Smooth muscle cell (in vitro differentiated cells): ENCODE data around the gene TBC1D1. TPM values are rescaled to one million over a fixed set of nuclear protein-coding genes. Genes with fewer than 3 reads are reported as not detected.

ENCODE experiments used
- DNase-seq: peaks from one replicate; lab custom pipeline; 2025; ENCODE audit not compliant: unreplicated experiment; lab: John Stamatoyannopoulos, UW
- H2AFZ ChIP-seq: fragments of 200-600 bp; sonication (generic); 2 replicates; pipeline ENCODE4 v1.6.0; 2016; ENCODE audit warnings: antibody characterized with exemption, low read depth, mild to moderate bottlenecking
- H3F3A ChIP-seq: fragments of 200-600 bp; sonication (generic); 2 replicates; pipeline ENCODE4 v1.6.0; 2017; ENCODE audit warnings: antibody characterized with exemption, low read depth
- H3K27ac ChIP-seq: fragments of 200-600 bp; sonication (generic); 2 replicates; pipeline ENCODE4 v1.5.1; 2016; ENCODE audit warnings: low read depth, mild to moderate bottlenecking
- H3K27me3 ChIP-seq: fragments of 200-600 bp; sonication (generic); 2 replicates; pipeline ENCODE4 v1.6.1; 2016; ENCODE audit warnings: low read depth, mild to moderate bottlenecking
- H3K36me3 ChIP-seq: fragments of 200-600 bp; sonication (generic); 2 replicates; pipeline ENCODE4 v1.5.1; 2016; ENCODE audit warnings: low read depth
- H3K4me1 ChIP-seq: fragments of 200-600 bp; sonication (generic); 2 replicates; pipeline ENCODE4 v1.5.1; 2016; ENCODE audit warnings: low read depth
- H3K4me2 ChIP-seq: fragments of 200-600 bp; sonication (generic); 2 replicates; pipeline ENCODE4 v1.6.0; 2016; ENCODE audit warnings: mild to moderate bottlenecking
- H3K4me3 ChIP-seq: fragments of 200-600 bp; sonication (generic); 2 replicates; pipeline ENCODE4 v1.5.1; 2016; ENCODE audit warnings: mild to moderate bottlenecking
- H3K79me2 ChIP-seq: fragments of 200-600 bp; sonication (generic); 2 replicates; pipeline ENCODE4 v1.6.0; 2016; ENCODE audit warnings: low read depth, mild to moderate bottlenecking
- H3K9ac ChIP-seq: fragments of 200-600 bp; sonication (generic); 2 replicates; pipeline ENCODE4 v1.6.0; 2016; ENCODE audit warnings: low read depth
- H3K9me3 ChIP-seq: fragments of 200-600 bp; sonication (generic); replicated peaks from 2 replicates; pipeline ENCODE4 v1.5.1; 2016; ENCODE audit warnings: low read depth
- H4K20me1 ChIP-seq: fragments of 200-600 bp; sonication (generic); 2 replicates; pipeline ENCODE4 v1.6.0; 2016; ENCODE audit warnings: low read depth
- WGBS: methylation state at CpG from one replicate; pipeline ENCODE4 v1.1.7; 2016; ENCODE audit warnings: low lambda C conversion rate; 5-methylcytosine and 5-hydroxymethylcytosine counted together
- polyA plus RNA-seq: library from polyadenylated mRNA; unstranded; fragments of >200 nt; fragmentation: Nextera tagmentation; extraction: Ambion mirVana; gene quantifications from 2 replicates; pipeline ENCODE4 v1.2.1, GENCODE V29; 2016
- total RNA-seq: library from RNA; depleted of rRNA; stranded (reverse); fragments of >200 nt; gene quantifications from 2 replicates; pipeline ENCODE4 v1.2.3, GENCODE V29; 2014
- TF ChIP-seq, protein P1 (sequence below): fragments of 200-600 bp; sonication (generic); IDR thresholded peaks from 2 replicates; pipeline ENCODE4 v1.5.1; 2017; ENCODE audit warnings: borderline replicate concordance, mild to moderate bottlenecking, antibody characterized with exemption; ENCODE audit not compliant: insufficient read depth, poor library complexity, severe bottlenecking

Gene TBC1D1
- total and polyA plus RNA-seq, 2 experiments from 2014 or later = 81.5 to 117 TPM

DNA sequence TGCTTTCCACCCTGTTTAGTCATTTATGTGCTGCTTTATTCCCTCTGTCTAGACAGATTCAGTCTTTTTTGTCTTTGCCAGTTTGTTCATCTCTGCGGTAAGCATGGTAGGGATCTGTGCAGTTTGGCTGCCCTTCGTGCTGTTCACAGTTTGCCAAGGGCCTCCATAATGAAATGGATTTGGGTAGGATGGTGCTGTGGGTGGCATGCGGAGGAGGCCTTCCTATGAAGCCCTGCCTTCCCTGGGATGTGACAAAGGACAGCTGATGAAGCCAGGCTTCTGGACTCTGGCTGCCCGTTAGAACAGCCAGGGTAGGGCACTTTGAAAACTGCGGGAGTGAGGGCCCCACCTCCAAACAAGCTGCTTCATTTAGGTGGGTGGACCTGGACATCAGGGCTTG is 116.8 kb downstream of the TBC1D1 start:
- H3K27ac ChIP-seq = no peak overlapping the region
- no peak overlapping the region for H2AFZ ChIP-seq
- H3K79me2 ChIP-seq = peaks cover 54% of the 10 kb centered on the region
- 73% methylated on average over 5 of the region's 5 CpGs for WGBS
- no peak for DNase-seq
- no peaks in the 10 kb centered on the region for H3K36me3 ChIP-seq
- peaks cover 24% of the 10 kb centered on the region for H3K4me1 ChIP-seq
- no peak overlapping the region for H3K4me2 ChIP-seq
- no peak overlapping the region for H3K4me3 ChIP-seq
- H3F3A ChIP-seq = peaks cover 5% of the 10 kb centered on the region
- H4K20me1 ChIP-seq = peaks cover 94% of the 10 kb centered on the region
- H3K9ac ChIP-seq = no peak overlapping the region
- no peaks in the 10 kb centered on the region for H3K27me3 ChIP-seq
- no peaks in the 10 kb centered on the region for H3K9me3 ChIP-seq
- TF ChIP-seq, protein P1, sequence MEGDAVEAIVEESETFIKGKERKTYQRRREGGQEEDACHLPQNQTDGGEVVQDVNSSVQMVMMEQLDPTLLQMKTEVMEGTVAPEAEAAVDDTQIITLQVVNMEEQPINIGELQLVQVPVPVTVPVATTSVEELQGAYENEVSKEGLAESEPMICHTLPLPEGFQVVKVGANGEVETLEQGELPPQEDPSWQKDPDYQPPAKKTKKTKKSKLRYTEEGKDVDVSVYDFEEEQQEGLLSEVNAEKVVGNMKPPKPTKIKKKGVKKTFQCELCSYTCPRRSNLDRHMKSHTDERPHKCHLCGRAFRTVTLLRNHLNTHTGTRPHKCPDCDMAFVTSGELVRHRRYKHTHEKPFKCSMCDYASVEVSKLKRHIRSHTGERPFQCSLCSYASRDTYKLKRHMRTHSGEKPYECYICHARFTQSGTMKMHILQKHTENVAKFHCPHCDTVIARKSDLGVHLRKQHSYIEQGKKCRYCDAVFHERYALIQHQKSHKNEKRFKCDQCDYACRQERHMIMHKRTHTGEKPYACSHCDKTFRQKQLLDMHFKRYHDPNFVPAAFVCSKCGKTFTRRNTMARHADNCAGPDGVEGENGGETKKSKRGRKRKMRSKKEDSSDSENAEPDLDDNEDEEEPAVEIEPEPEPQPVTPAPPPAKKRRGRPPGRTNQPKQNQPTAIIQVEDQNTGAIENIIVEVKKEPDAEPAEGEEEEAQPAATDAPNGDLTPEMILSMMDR = no peak

DNA sequence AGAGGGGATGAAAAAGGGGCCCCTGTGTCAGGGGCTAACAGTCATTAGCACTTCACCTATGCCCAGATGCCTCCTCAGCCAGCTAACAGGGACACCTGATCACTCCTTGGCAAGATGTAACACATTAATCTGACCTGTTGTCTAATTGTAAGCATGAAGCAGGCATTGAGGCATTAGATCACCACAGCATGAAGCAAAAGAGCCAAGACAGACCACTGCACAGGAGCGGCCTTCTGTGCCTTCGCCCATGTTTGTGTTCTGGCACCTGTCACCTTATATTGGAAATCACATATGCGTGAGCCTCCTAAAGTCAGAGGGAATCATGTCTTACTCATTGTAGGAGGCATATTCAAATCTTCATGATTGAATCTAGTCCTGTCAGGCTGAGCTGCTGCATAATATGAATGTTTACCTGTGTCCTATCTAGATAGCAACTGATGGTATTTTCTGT is 117.7 kb downstream of the TBC1D1 start:
- H3K9me3 ChIP-seq = no peaks in the 10 kb centered on the region
- H3K27me3 ChIP-seq = no peaks in the 10 kb centered on the region
- no peaks in the 10 kb centered on the region for H3K36me3 ChIP-seq
- DNase-seq = no peak
- H3K9ac ChIP-seq = no peak overlapping the region
- TF ChIP-seq, protein P1 = no peak
- H3K4me1 ChIP-seq = peaks cover 24% of the 10 kb centered on the region
- no peak overlapping the region for H3K4me3 ChIP-seq
- peaks cover 94% of the 10 kb centered on the region for H4K20me1 ChIP-seq
- no peak overlapping the region for H2AFZ ChIP-seq
- no peak overlapping the region for H3K27ac ChIP-seq
- no peak overlapping the region for H3K4me2 ChIP-seq
- 99% methylated on average over 3 of the region's 3 CpGs for WGBS
- H3K79me2 ChIP-seq = peaks cover 57% of the 10 kb centered on the region
- no peaks in the 10 kb centered on the region for H3F3A ChIP-seq

DNA sequence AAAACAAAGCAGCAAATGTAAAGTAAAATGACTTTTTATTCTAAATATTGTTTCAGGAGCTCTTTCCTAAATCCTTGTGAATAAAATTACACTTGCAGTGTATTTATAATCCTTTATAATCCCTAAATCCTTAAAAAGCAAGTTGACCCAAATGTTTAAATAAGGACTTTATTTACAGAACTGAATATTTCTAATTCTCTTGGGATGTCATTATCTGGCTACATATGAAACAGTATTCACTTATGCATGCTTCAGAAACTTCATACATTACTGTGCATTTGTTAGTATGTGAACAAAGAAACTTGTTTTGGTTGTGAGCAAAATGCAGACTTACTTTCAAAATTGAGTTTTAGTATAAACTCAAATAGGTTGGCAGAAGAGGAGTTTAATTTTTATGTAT is 118.5 kb downstream of the TBC1D1 start:
- Histone ChIP-seq H4K20me1 (peaks cover 94% of the 10 kb centered on the region), H2AFZ (no peak overlapping the region), H3K4me3 (no peak overlapping the region), H3K9ac (no peak overlapping the region), H3K9me3 (no peaks in the 10 kb centered on the region), H3K36me3 (no peaks in the 10 kb centered on the region), H3F3A (no peaks in the 10 kb centered on the region), H3K27ac (no peak overlapping the region), H3K4me1 (peaks cover 20% of the 10 kb centered on the region), H3K27me3 (no peaks in the 10 kb centered on the region), H3K4me2 (peak overlapping the region; percentile 38), H3K79me2 (peaks cover 54% of the 10 kb centered on the region)
- DNase-seq = no peak
- TF ChIP-seq, protein P1 = no peak

DNA sequence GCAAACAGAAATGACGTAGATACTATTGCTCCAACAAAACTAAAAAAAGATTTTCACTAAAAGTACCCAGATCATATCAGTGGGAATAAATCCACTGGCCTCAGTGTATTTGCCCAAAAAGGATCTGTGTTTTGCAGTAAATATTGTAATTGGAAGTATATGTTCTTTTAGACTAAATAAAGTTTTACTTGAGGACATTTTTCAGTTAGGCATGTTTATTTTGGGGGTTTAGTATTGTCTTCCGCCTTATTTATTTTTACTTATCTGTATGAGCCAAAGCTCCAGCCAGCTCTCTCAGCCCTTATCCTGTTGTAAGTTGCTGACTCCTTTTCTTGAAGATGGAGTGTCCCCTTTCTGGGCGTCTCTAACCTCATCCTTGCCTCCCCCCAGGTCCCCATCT is 119.1 kb downstream of the TBC1D1 start:
- Histone ChIP-seq H3F3A (no peaks in the 10 kb centered on the region), H3K9ac (no peak overlapping the region), H3K4me2 (peak overlapping the region; percentile 38), H3K4me3 (no peak overlapping the region), H3K9me3 (no peaks in the 10 kb centered on the region), H3K36me3 (no peaks in the 10 kb centered on the region), H4K20me1 (peaks cover 94% of the 10 kb centered on the region), H3K4me1 (peaks cover 15% of the 10 kb centered on the region), H3K27ac (no peak overlapping the region), H3K79me2 (peaks cover 51% of the 10 kb centered on the region), H3K27me3 (no peaks in the 10 kb centered on the region), H2AFZ (no peak overlapping the region)
- 70% methylated on average over 3 of the region's 3 CpGs for WGBS
- DNase-seq = no peak
- TF ChIP-seq, protein P1 = no peak
